Right hindlimb (tissue), 1 donor: ENCODE results near the gene GPATCH8.
"Not testable (repeated sequence)": the region's sequence is repeated elsewhere in the genome, so short reads cannot be mapped to it uniquely, and the experiment has no call there.

ENCODE experiments used
- DNase-seq: peaks from one replicate; pipeline ENCODE4 v3.0.0-alpha.2; 2018

GPATCH8 gene

GRCh38 chr17:44369414-44370023 is 133.7 kb downstream of the GPATCH8 start:
- DNase-seq, result not testable (repeated sequence)

DNA sequence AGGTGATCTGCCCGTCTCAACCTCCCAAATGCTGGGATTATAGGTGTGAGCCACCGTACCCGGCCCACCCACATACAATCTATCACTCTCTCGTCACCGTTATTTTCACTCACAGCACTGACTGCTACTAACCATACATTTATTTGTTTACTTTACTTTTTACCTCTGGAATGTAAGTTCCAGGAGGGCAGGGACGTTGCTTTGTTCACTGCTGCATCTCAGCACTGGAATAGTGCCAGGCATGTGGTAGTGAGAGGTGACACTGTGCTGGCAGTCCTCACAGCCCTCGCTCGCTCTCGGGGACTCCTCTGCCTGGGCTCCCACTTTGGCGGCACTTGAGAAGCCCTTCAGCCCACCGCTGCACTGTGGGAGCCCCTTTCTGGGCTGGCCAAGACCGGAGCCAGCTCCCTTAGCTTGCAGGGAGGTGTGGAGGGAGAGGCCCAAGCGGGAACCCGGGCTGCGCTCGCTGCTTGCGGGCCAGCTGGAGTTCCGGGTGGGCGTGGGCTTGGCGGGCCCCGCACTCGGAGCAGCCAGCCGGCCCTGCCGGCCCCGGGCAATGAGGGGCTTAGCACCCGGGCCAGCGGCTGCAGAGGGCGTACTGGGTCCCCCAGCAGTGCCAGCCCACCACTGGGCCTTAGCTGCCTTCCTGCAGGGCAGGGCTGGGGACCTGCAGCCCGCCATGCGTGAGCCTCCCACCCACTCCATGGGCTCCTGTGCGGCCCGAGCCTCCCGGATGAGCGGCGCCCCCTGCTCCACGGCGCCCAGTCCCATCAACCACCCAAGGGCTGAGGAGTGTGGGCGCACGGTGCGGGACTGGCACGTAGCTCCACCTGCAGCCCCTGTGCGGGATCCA is 134.6 kb downstream of the GPATCH8 start:
- DNase-seq, result not testable (repeated sequence)

DNA sequence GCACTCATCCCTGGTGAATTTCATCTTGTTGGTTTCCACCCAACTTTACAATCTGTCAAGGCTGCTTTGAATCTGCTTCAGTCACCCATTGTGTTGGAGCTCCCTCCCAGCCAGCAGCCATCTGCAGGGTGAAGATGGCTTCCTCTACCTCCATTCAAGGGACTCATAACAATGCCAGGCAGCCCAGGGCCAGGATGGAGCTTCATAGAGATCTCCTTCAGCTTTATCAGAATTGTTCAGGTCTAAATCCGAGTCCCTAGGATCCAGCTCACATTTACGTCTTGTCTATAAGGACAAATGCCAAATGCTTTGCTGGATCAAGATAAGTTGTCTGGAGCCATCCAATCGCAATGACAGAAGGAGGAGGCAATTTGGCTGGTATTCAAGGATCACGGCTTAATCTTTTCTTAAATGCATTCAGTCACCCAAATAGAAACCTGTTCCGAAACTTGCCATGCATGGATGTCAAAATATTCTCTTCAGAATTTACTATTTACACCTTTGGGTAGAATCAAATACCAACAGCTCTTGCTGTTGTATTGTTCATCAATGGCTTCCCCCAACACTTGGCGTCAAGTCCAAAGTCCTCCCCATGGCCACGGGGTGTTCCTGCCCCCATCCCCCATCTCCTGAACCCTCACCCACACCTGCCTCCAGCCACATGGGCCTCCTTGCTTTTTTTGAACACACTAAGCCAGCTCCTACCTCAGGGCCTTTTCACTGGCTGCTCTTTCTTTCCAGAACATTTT is 135.8 kb downstream of the GPATCH8 start:
- DNase-seq, result no peak

- DNase-seq, result not testable (repeated sequence)
These were observed 138.2 kb downstream of the GPATCH8 start for GRCh38 chr17:44365051-44365450.

GRCh38 chr17:44363613-44364159 is 139.5 kb downstream of the GPATCH8 start, which contains the start of gene FAM171A2:
Gene FAM171A2 (minus strand): TSS chr17:44363853. CDS start chr17:44363714, 139 bp downstream.
- DNase-seq, result peak; percentile 83

GRCh38 chr17:44362949-44363612 is 140.1 kb downstream of the GPATCH8 start:
- peak; percentile 57 for DNase-seq

- peak; percentile 47 for DNase-seq
These were observed 140.7 kb downstream of the GPATCH8 start for GRCh38 chr17:44362459-44362948.

DNA sequence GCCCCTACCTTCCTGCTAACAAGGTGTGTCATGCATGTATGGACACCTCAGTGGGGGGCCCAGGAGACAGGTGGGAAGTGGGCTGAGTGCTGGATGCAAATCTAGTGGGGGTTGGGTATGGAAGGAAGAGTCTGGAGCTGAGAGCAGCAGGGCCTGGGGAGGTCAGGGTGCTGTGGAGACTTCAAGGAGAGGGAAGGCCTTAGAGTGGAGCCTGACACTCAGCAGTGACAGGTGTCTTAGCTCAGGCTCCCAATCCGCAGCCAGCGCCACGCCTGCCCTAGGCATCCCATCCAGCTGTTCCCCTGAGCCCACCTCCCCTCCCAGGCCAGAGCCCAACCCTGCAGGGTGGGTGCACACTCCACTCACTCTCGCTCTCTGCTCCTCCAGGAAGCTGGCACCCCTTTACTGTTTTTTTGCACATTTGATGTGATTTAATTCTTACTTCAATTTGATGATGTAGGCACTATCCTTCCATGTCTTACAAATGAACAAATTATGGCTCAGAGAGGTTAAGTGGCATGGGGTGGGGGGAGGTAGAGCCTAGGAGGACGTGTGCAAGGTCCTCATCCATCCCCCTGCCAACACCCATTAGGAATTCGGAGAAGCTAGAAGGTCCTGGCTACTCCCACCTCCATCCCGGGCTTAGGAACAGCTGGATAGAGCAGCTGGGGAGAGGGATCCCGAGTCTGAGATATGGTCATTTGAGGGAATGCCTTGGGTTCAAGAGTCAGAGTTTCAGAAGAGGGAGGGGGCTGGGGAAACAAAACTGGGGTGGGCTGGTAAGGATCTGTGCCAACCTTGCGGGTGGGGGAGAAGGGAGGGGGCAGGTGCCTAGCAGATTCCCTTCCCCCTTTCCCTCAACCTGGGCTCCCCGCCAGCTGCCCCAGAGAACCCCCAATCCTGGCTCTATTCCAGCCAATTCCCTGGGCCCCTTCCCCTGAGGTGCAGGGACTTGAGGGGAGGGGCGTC is 141.6 kb downstream of the GPATCH8 start:
- DNase-seq, result peak; percentile 57

GRCh38 chr17:44360826-44361225 is 142.4 kb downstream of the GPATCH8 start:
- peak; percentile 59 for DNase-seq

DNA sequence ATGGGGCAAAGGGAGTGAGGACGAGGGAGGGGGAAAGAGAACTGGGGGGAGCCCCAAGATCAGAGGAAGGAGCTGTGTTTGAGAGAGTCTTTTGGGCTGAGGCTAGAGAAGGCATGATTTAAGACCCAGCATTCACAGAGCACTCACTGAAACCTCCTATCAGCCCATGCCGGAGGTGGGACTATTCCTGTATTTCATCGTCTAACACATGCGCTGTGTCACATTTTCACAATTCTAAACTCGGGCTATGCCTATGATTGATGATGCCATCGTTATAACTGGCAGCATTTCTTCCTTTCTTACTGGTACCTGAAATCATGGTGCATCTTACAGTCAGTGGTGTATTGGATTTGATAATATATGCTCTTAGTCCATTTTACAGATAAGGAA is 143.1 kb downstream of the GPATCH8 start:
- no peak for DNase-seq

DNA sequence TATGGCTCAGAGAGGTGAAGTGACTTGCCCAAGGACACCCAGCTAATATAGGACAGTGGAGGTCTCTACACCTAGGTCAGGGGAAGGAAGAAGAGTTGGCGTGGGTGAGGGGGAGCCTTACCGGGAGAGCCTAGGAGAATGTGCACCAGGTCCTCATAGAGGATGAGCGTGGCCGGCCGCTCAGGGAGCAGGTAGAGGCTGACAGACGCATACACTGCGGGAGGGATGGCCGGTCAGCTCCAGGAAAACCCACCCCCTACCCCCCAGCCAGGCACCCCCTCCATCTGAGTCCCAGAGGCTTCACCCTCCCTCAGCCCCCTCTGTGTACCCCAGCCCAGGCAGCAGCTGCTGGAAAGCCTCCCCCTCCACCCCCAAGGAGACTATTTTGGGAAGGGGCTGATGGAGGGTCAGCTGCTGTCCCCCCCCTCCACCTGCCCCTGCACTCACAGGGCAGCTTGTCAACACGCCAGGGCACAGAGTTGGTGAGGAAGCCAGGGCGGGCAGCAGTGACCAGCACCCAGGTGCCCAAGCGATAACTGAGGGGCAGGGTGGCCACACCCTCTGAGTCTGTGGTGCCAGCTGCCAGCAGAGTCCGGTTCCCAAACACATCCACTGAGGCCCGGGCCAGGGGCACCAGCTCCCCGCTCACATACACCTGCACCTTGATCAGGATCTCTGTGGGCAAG is 143.6 kb downstream of the GPATCH8 start:
- peak; percentile 33 for DNase-seq

GRCh38 chr17:44359006-44359405 is 144.2 kb downstream of the GPATCH8 start:
- no peak for DNase-seq

- DNase-seq, result no peak
These were observed 145.1 kb downstream of the GPATCH8 start for GRCh38 chr17:44358066-44358465.

DNA sequence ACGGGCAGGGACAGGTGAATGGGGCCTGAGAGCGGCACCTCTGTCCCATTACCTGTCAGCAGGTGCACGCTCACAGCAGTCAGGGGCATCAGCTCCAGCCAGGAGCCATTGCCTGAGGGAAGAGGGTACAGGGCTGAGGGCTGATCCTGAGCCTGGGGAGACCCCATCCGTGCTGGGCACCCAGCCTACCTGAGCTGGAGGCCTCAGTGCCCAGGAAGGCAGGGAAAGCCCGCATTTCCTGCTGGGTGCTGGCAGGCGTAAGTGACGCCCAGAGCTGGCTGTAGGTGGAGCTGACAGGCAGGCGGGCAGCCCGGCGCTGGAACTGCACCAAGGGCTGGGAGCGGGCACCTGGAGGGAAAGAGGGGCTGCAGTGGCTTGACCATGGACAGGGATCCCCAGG is 147.0 kb downstream of the GPATCH8 start:
- no peak for DNase-seq

- no peak for DNase-seq
These were observed 147.5 kb downstream of the GPATCH8 start for GRCh38 chr17:44355642-44356099.

DNA sequence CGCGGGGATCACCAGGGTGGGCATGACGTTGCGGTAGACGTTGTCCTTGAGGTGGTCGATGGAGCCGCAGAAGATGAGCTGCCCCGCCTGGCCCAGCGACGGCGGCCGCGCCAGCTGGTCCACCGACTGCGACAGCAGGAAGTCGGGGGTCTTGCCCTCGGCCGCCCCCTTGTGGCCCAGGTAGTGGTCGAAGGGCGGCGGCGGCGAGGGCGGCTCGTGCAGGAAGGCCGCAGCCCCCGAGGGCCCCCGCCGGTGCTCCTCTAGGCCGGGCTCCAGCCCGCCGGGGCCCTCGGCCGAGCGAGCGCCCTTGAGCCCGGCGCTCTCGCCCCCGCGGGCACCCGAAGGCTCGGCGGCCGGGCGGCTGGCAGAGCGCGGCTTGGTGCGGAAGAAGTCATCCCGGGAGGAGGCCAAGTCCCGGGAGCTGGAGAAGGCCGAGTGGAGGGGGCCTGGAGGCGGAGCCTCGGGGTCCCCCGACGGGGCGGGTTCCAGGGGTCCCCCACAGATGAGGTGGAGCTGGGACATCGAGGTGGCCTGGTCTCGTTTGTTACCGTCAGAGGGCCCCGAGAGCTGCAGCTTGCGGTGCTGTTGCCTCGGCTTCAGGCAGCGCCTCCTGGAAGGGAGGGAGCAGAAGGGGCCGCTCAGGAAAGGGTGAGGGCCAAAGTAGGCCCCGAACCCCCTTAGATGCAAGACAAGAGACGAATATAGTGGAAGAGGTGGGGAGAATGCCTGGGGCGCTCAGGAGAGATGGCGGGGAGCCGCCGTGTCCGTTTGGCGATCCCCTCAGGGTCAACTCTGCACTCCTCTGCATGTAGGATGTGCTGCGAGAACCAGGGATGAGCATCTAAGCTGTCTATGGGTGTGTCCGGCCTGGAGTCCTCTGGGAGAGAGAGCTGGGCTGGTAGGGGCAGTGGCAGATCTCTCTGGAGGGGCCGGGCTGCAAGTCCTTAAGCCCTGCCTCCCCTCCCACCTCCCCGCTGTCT is 148.3 kb downstream of the GPATCH8 start:
- DNase-seq, result peak; percentile 76

DNA sequence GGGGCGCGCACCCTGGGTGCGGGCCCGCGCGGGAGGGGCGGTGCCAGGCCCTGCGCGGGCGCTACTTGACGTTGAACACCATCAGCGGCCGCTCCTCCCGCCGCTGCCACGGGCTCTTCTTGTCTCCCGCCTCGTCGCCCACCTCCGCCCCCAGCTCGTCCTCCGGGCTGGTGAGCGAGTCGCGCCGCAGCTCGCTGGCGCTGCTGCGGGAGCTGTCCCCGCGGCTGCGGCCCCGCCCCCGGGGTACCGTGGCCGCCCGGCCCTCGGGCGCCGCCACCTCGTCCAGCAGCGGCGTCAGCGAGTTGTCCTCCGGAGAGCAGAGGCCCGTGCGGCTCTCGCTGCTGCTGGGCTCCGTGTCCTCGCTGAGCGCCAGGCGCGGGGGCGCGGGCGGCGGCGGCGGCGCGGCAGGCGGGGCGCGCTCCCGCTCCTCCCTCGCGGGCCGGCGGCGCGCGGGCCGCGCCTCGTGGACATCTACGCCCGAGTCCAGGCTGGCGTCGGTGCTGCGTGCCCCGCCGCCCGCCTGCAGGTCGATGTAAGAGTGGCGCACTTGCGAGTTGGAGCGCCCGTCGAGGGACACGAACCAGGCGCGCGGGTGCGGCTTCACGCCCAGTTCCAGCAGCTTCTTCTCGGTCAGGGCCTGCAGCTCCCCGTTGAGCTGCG is 149.4 kb downstream of the GPATCH8 start:
- DNase-seq, result peak; percentile 51
